Liver (tissue), 9 donors: ENCODE data around the gene MANF. TPM values are rescaled to one million over a fixed set of nuclear protein-coding genes. Genes with fewer than 3 reads are reported as not detected.

Experiments
- DNase-seq: peaks from one replicate; pipeline ENCODE4 v3.0.0-alpha.2; 2017; ENCODE audit warnings: low spot score
- H3K27ac ChIP-seq, 2 donors: one replicate each; pipeline ENCODE4 v1.7.0; 2013; ENCODE audit warnings: inconsistent platforms in 2 of 2, low read length in 2 of 2, control low read depth in 1 of 2, low read depth in 1 of 2, mild to moderate bottlenecking in 1 of 2
- H3K27me3 ChIP-seq, 4 donors: one replicate each; pipeline versions ENCODE4 v1.6.1 to v1.7.0; 2013; ENCODE audit warnings: low read length in 3 of 4, inconsistent platforms in 1 of 4, mild to moderate bottlenecking in 1 of 4, moderate library complexity in 1 of 4; ENCODE audit not compliant: control insufficient read depth in 4 of 4, insufficient read depth in 4 of 4
- H3K36me3 ChIP-seq, 4 donors: one replicate each; pipeline versions ENCODE4 v1.6.1 to v1.7.0; 2013; ENCODE audit warnings: low read length in 3 of 4, mild to moderate bottlenecking in 3 of 4, low read depth in 1 of 4, moderate library complexity in 1 of 4; ENCODE audit not compliant: control insufficient read depth in 4 of 4, insufficient read depth in 3 of 4
- H3K4me1 ChIP-seq, 4 donors: one replicate each; pipeline versions ENCODE4 v1.6.1 to v1.7.0; 2013; ENCODE audit warnings: low read length in 3 of 4, mild to moderate bottlenecking in 3 of 4, moderate library complexity in 1 of 4; ENCODE audit not compliant: control insufficient read depth in 4 of 4, insufficient read depth in 4 of 4
- H3K4me3 ChIP-seq, 3 donors: one replicate each; pipeline versions ENCODE4 v1.6.1 to v1.7.0; 2013; ENCODE audit warnings: low read length in 3 of 3, control low read depth in 1 of 3, low read depth in 1 of 3, mild to moderate bottlenecking in 1 of 3
- H3K9ac ChIP-seq, 2 donors: one replicate each; pipeline ENCODE4 v1.7.0; 2013; ENCODE audit warnings: low read length in 2 of 2, mild to moderate bottlenecking in 2 of 2, moderate library complexity in 2 of 2, control low read depth in 1 of 2, low read depth in 1 of 2
- H3K9me3 ChIP-seq, 4 donors: one replicate each; pipeline versions ENCODE4 v1.6.1 to v1.7.0; 2013; ENCODE audit warnings: low read length in 3 of 4; ENCODE audit not compliant: control insufficient read depth in 4 of 4
- ATF3 ChIP-seq: IDR thresholded peaks from 2 replicates; pipeline ENCODE4 v1.6.1; 2016; ENCODE audit warnings: antibody characterized with exemption
- CTCF ChIP-seq: fragments of 150-350 bp; IDR thresholded peaks from 2 replicates; pipeline ENCODE4 v1.5.1; 2017; ENCODE audit warnings: improper control_type of control experiment, low read depth, low read length; ENCODE audit not compliant: missing input control
- EGR1 ChIP-seq, 2 donors: IDR thresholded peaks; 2 replicates each; pipeline ENCODE4 v1.6.1; 2016 to 2018; ENCODE audit warnings: antibody characterized with exemption in 2 of 2, low read depth in 2 of 2
- FOXA1 ChIP-seq: IDR thresholded peaks from 2 replicates; pipeline ENCODE4 v1.6.1; 2016; ENCODE audit warnings: antibody characterized with exemption
- FOXA2 ChIP-seq: IDR thresholded peaks from 2 replicates; pipeline ENCODE4 v1.6.1; 2016; ENCODE audit warnings: antibody characterized with exemption
- GABPA ChIP-seq, 2 donors: IDR thresholded peaks in 1 of 2; conservative IDR thresholded peaks in 1 of 2; 2 replicates each; pipeline ENCODE4 v1.6.1; 2016; ENCODE audit warnings: antibody characterized with exemption in 2 of 2, mild to moderate bottlenecking in 1 of 2, moderate library complexity in 1 of 2
- HNF4A ChIP-seq, 2 donors: conservative IDR thresholded peaks; 2 replicates each; pipeline ENCODE4 v1.6.1; 2016; ENCODE audit warnings: antibody characterized with exemption in 2 of 2, mild to moderate bottlenecking in 2 of 2
- JUND ChIP-seq, 2 donors: IDR thresholded peaks; 2 replicates each; pipeline ENCODE4 v1.6.1; 2016; ENCODE audit warnings: antibody characterized with exemption in 2 of 2
- MAX ChIP-seq: IDR thresholded peaks from 2 replicates; pipeline ENCODE4 v1.6.1; 2016; ENCODE audit warnings: antibody characterized with exemption
- NR2F2 ChIP-seq: IDR thresholded peaks from 2 replicates; pipeline ENCODE4 v1.6.1; 2016; ENCODE audit warnings: antibody characterized with exemption
- RAD21 ChIP-seq, 2 donors: IDR thresholded peaks; 2 replicates each; pipeline ENCODE4 v1.6.1; 2016; ENCODE audit warnings: antibody characterized with exemption in 2 of 2, mild to moderate bottlenecking in 2 of 2
- RXRA ChIP-seq, 2 donors: IDR thresholded peaks; 2 replicates each; pipeline ENCODE4 v1.6.1; 2017 to 2018; ENCODE audit warnings: antibody characterized with exemption in 2 of 2, mild to moderate bottlenecking in 1 of 2
- SP1 ChIP-seq: IDR thresholded peaks from 2 replicates; pipeline ENCODE4 v1.6.1; 2018; ENCODE audit warnings: antibody characterized with exemption, mild to moderate bottlenecking
- TAF1 ChIP-seq: conservative IDR thresholded peaks from 2 replicates; pipeline ENCODE4 v1.6.1; 2016; ENCODE audit warnings: antibody characterized with exemption, mild to moderate bottlenecking
- YY1 ChIP-seq: IDR thresholded peaks from 2 replicates; pipeline ENCODE4 v1.6.1; 2016; ENCODE audit warnings: antibody characterized with exemption, mild to moderate bottlenecking
- WGBS: extraction: QIAGEN DNeasy Blood & Tissue Kit; methylation state at CpG from one replicate; pipeline ENCODE4 v1.1.7; 2013; 5-methylcytosine and 5-hydroxymethylcytosine counted together
- polyA plus RNA-seq, 2 donors: library from polyadenylated mRNA; stranded (reverse) in 1 of 2; unstranded in 1 of 2; fragments of 200-250 nt in 1 of 2; fragments of >200 nt in 1 of 2; fragmentation: Nextera tagmentation in 1 of 2; extraction: Ambion mirVana in 1 of 2; gene quantifications; one replicate each; pipeline versions ENCODE4 v1.2.1 to v1.2.3, GENCODE V29; 2013 to 2015
- total RNA-seq, 2 donors: library from RNA; depleted of rRNA; stranded (reverse); fragments of >200 nt; gene quantifications; one replicate each; pipeline ENCODE4 v1.2.3, GENCODE V29; 2014
- TF ChIP-seq, protein P1 (sequence below): IDR thresholded peaks from 2 replicates; pipeline ENCODE4 v1.6.1; 2016; ENCODE audit warnings: antibody characterized with exemption
- TF ChIP-seq, protein P2 (sequence below): IDR thresholded peaks from 2 replicates; pipeline ENCODE4 v1.6.1; 2016; ENCODE audit warnings: antibody characterized with exemption, mild to moderate bottlenecking
- donor health status: healthy.
- donor health status: healthy.
- donor health status: healthy.
- donor health status: healthy.
- donor health status: healthy.

MANF gene
- total and polyA plus RNA-seq, 4 donors: 28.9 to 116 (median 75.6) TPM

- TF ChIP-seq, protein P1, sequence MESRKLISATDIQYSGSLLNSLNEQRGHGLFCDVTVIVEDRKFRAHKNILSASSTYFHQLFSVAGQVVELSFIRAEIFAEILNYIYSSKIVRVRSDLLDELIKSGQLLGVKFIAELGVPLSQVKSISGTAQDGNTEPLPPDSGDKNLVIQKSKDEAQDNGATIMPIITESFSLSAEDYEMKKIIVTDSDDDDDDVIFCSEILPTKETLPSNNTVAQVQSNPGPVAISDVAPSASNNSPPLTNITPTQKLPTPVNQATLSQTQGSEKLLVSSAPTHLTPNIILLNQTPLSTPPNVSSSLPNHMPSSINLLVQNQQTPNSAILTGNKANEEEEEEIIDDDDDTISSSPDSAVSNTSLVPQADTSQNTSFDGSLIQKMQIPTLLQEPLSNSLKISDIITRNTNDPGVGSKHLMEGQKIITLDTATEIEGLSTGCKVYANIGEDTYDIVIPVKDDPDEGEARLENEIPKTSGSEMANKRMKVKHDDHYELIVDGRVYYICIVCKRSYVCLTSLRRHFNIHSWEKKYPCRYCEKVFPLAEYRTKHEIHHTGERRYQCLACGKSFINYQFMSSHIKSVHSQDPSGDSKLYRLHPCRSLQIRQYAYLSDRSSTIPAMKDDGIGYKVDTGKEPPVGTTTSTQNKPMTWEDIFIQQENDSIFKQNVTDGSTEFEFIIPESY: no peak
- TF ChIP-seq GABPA (IDR thresholded peaks at IDR 0.05 in 1 of 2, conservative IDR thresholded peaks at IDR 0.05 in 1 of 2): no peak
- no peak for TF ChIP-seq FOXA1
- no peak for TF ChIP-seq NR2F2
- no peak for TF ChIP-seq HNF4A (conservative IDR thresholded peaks at IDR 0.05)
Measured at GRCh38 chr3:51422211-51422610, 37.1 kb downstream of the MANF start (continued).

DNA sequence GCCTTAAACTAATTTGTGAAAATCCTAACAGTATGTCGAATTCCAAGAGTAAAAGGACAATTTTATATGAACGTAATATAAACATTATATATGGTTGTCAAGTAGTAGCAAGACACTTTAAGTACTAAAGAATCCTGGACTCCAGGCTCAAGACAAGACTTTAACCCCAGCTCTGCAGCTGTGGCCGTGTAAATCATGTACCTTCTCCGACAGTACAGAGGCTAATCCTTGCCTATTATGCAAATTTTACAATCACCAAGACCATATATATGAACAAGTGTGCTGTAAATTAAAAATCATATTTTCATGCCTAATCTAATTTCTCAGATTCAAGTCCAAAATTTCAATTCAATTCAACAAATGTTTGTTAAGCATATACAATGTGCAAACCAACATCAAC is 41.8 kb downstream of the MANF start:
- peaks cover 9 to 38% (median 21%) of the 10 kb centered on the region in 4 donors for H3K36me3 ChIP-seq
- WGBS: 94% methylated on average over 4 of the region's 4 CpGs
- H3K27me3 ChIP-seq: no peaks in the 10 kb centered on the region
- TF ChIP-seq JUND (IDR thresholded peaks at IDR 0.05): no peak
- no peak for TF ChIP-seq RAD21 (IDR thresholded peaks at IDR 0.05)
- TF ChIP-seq CTCF: no peak
- TF ChIP-seq YY1: no peak
- no peak for TF ChIP-seq HNF4A (conservative IDR thresholded peaks at IDR 0.05)
- TF ChIP-seq NR2F2: no peak
- no peak for TF ChIP-seq RXRA (IDR thresholded peaks at IDR 0.05)
- TF ChIP-seq EGR1 (IDR thresholded peaks at IDR 0.05; ENCODE audit: low read depth in 2 of 2): no peak
- no peak for TF ChIP-seq MAX
- TF ChIP-seq FOXA1: no peak
- TF ChIP-seq FOXA2: no peak
- TF ChIP-seq, protein P2, sequence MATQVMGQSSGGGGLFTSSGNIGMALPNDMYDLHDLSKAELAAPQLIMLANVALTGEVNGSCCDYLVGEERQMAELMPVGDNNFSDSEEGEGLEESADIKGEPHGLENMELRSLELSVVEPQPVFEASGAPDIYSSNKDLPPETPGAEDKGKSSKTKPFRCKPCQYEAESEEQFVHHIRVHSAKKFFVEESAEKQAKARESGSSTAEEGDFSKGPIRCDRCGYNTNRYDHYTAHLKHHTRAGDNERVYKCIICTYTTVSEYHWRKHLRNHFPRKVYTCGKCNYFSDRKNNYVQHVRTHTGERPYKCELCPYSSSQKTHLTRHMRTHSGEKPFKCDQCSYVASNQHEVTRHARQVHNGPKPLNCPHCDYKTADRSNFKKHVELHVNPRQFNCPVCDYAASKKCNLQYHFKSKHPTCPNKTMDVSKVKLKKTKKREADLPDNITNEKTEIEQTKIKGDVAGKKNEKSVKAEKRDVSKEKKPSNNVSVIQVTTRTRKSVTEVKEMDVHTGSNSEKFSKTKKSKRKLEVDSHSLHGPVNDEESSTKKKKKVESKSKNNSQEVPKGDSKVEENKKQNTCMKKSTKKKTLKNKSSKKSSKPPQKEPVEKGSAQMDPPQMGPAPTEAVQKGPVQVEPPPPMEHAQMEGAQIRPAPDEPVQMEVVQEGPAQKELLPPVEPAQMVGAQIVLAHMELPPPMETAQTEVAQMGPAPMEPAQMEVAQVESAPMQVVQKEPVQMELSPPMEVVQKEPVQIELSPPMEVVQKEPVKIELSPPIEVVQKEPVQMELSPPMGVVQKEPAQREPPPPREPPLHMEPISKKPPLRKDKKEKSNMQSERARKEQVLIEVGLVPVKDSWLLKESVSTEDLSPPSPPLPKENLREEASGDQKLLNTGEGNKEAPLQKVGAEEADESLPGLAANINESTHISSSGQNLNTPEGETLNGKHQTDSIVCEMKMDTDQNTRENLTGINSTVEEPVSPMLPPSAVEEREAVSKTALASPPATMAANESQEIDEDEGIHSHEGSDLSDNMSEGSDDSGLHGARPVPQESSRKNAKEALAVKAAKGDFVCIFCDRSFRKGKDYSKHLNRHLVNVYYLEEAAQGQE: no peak
- no peak for TF ChIP-seq TAF1
- no peak for TF ChIP-seq ATF3
- TF ChIP-seq SP1: no peak
- TF ChIP-seq, protein P1: no peak
- H3K4me1 ChIP-seq: no peaks in the 10 kb centered on the region
- no peak overlapping the region for H3K9ac ChIP-seq
- H3K27ac ChIP-seq: no peak overlapping the region
- no peaks in the 10 kb centered on the region for H3K9me3 ChIP-seq
- no peak for DNase-seq
- no peak overlapping the region for H3K4me3 ChIP-seq
